ENCODE data around the gene PSAT1. TPM values are rescaled to one million over a fixed set of nuclear protein-coding genes. Genes with fewer than 3 reads are reported as not detected.

PSAT1 gene
- total and polyA plus RNA-seq, 2 donors: 20.8 to 21.7 TPM

DNA sequence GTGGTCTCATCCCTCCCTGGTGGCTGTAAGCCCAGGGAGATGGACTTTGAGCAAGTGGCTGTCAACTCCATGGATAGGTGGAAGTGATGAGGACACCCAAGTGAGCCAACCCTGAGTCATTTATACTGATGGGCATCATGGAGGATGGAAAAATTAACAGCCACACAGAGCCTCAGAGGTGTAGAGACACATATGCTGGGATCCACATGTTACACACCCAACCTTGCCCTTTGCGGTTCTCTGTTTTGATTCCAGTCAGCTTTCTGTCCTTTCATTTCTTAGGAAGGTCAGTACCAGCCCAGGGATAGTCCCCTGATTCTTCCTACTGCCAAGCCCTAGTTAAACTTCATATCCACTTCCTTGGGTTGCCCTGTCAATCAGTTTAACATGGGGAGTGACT is 51.9 kb downstream of the PSAT1 start:
- Histone ChIP-seq H3K4me3 (ENCODE audit: low read length in 2 of 2) (no peak overlapping the region), H3K27me3 (ENCODE audit: control insufficient read depth in 2 of 2, insufficient read depth in 1 of 2, low read length in 1 of 2) (no peaks in the 10 kb centered on the region), H3K4me1 (ENCODE audit: control insufficient read depth in 2 of 2, insufficient read depth in 2 of 2, low read length in 2 of 2) (no peaks in the 10 kb centered on the region), H3K36me3 (ENCODE audit: control insufficient read depth in 2 of 2, insufficient read depth in 2 of 2, low read length in 1 of 2) (no peaks in the 10 kb centered on the region), H3K9me3 (ENCODE audit: control insufficient read depth in 2 of 2, insufficient read depth in 1 of 2, low read length in 1 of 2) (no peaks in the 10 kb centered on the region), H3K27ac (ENCODE audit: low read depth in 1 of 2, low read length in 1 of 2) (no peak overlapping the region)
- no peak for DNase-seq (ENCODE audit: low read depth in 6 of 9, low spot score in 9 of 9)
- 100% methylated on average over 1 of the region's 1 CpG for WGBS

DNA sequence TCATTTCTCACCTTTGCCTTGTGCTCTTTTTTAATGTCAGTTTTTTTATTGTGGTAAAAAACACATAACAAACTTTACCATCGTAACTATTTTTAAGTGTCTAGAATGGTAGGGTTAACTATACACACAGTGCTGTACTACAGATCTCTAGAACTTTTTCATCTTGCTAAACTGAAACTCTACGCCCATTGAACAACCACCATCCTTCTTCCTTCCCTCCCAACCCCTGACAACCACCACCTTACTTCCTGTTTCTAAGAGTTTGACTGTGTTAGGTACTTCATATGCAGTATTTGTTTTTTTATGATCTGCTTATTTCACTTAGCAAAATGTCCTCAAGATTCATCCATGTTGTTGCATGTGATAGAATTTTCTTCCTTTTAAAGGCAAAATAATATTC is 54.9 kb downstream of the PSAT1 start:
- DNase-seq (ENCODE audit: low read depth in 6 of 9, low spot score in 9 of 9): peak in 7 of 9 donors; percentile 6 to 59 (median 36)
- Histone ChIP-seq H3K4me1 (ENCODE audit: control insufficient read depth in 2 of 2, insufficient read depth in 2 of 2, low read length in 2 of 2) (no peaks in the 10 kb centered on the region), H3K4me3 (ENCODE audit: low read length in 2 of 2) (no peak overlapping the region), H3K9me3 (ENCODE audit: control insufficient read depth in 2 of 2, insufficient read depth in 1 of 2, low read length in 1 of 2) (no peaks in the 10 kb centered on the region), H3K27me3 (ENCODE audit: control insufficient read depth in 2 of 2, insufficient read depth in 1 of 2, low read length in 1 of 2) (no peaks in the 10 kb centered on the region), H3K27ac (ENCODE audit: low read depth in 1 of 2, low read length in 1 of 2) (no peak overlapping the region), H3K36me3 (ENCODE audit: control insufficient read depth in 2 of 2, insufficient read depth in 2 of 2, low read length in 1 of 2) (no peaks in the 10 kb centered on the region)
- WGBS: 33% methylated on average over 2 of the region's 2 CpGs

DNA sequence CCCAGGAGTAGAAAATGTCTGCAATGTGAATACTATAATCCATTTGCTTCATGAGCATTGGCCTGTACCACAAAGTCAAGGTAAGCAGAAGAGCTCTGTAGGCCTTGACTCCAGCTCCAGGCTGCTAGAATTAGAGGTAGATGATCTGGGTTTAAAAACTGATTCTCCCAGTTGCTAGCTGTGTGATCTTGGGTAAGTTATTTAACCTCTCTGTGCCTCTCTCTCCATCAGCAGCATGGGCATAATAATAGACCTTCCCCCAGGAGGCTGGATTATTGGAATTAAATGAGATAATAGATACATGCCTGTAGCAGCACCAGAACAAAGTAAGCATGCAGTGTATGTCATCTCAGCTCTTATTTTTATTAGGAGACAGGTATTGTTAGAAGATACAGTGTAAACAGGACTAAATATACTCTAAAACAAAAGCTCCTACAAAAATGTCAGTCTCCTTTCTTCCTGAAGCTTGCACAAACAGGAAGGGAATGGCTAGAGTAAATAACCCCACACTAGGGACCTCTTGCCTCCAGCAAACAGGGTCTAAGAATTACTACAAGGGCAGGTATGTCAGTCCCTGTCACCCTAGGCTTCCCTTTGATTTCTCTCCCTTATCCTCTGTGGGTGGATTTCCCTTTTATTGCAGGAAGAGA is 57.5 kb downstream of the PSAT1 start:
- H3K9me3 ChIP-seq (ENCODE audit: control insufficient read depth in 2 of 2, insufficient read depth in 1 of 2, low read length in 1 of 2): no peaks in the 10 kb centered on the region
- no peaks in the 10 kb centered on the region for H3K36me3 ChIP-seq (ENCODE audit: control insufficient read depth in 2 of 2, insufficient read depth in 2 of 2, low read length in 1 of 2)
- no peaks in the 10 kb centered on the region for H3K4me1 ChIP-seq (ENCODE audit: control insufficient read depth in 2 of 2, insufficient read depth in 2 of 2, low read length in 2 of 2)
- H3K4me3 ChIP-seq (ENCODE audit: low read length in 2 of 2): no peak overlapping the region
- no peak for DNase-seq (ENCODE audit: low read depth in 6 of 9, low spot score in 9 of 9)
- H3K27ac ChIP-seq (ENCODE audit: low read depth in 1 of 2, low read length in 1 of 2): no peak overlapping the region
- no peaks in the 10 kb centered on the region for H3K27me3 ChIP-seq (ENCODE audit: control insufficient read depth in 2 of 2, insufficient read depth in 1 of 2, low read length in 1 of 2)

DNA sequence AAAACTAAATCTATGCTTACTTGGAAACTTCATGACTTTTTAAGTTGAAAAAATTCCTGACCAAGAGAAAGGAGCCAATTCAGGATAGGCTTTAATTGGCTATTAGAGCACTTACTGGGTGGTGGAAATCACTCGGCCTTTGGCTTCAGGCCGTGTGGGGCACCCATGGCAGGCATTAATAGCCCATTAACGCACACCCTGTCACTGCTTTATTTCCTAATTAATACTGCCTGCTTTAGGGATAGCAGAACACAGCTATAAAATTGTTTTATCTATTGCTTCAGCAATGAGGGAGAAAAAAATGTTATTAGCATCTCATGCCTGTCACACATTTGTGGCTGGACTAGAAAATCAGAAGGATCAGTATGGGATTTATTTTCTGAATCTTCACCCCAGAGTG is 58.1 kb downstream of the PSAT1 start:
- H3K9me3 ChIP-seq (ENCODE audit: control insufficient read depth in 2 of 2, insufficient read depth in 1 of 2, low read length in 1 of 2): no peaks in the 10 kb centered on the region
- H3K4me1 ChIP-seq (ENCODE audit: control insufficient read depth in 2 of 2, insufficient read depth in 2 of 2, low read length in 2 of 2): no peaks in the 10 kb centered on the region
- no peak overlapping the region for H3K4me3 ChIP-seq (ENCODE audit: low read length in 2 of 2)
- no peak overlapping the region for H3K27ac ChIP-seq (ENCODE audit: low read depth in 1 of 2, low read length in 1 of 2)
- DNase-seq (ENCODE audit: low read depth in 6 of 9, low spot score in 9 of 9): no peak
- no peaks in the 10 kb centered on the region for H3K27me3 ChIP-seq (ENCODE audit: control insufficient read depth in 2 of 2, insufficient read depth in 1 of 2, low read length in 1 of 2)
- WGBS: 96% methylated on average over 3 of the region's 3 CpGs
- no peaks in the 10 kb centered on the region for H3K36me3 ChIP-seq (ENCODE audit: control insufficient read depth in 2 of 2, insufficient read depth in 2 of 2, low read length in 1 of 2)

DNA sequence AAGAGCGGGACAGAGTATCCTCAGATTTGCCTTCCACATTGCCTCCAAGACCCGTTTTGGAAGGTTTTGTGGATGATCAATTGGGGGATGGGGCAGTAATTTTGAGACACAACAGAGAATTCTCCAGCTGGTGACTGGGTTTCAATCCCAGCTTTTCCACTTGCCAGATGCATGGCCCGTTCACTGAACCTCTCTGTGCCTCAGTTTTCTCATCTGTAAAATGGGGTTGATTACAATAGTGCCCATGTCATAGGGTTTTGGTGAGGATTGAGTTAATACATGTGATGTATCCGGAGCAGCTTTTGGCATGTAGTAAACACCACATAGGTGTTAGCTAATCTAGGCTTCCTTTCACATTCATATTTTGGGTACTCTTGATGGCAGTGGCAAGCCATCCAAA is 59.7 kb downstream of the PSAT1 start:
- DNase-seq (ENCODE audit: low read depth in 6 of 9, low spot score in 9 of 9): no peak
- no peaks in the 10 kb centered on the region for H3K36me3 ChIP-seq (ENCODE audit: control insufficient read depth in 2 of 2, insufficient read depth in 2 of 2, low read length in 1 of 2)
- no peak overlapping the region for H3K4me3 ChIP-seq (ENCODE audit: low read length in 2 of 2)
- H3K9me3 ChIP-seq (ENCODE audit: control insufficient read depth in 2 of 2, insufficient read depth in 1 of 2, low read length in 1 of 2): no peaks in the 10 kb centered on the region
- no peak overlapping the region for H3K27ac ChIP-seq (ENCODE audit: low read depth in 1 of 2, low read length in 1 of 2)
- H3K27me3 ChIP-seq (ENCODE audit: control insufficient read depth in 2 of 2, insufficient read depth in 1 of 2, low read length in 1 of 2): no peaks in the 10 kb centered on the region
- H3K4me1 ChIP-seq (ENCODE audit: control insufficient read depth in 2 of 2, insufficient read depth in 2 of 2, low read length in 2 of 2): no peaks in the 10 kb centered on the region
- 93% methylated on average over 4 of the region's 4 CpGs for WGBS

DNA sequence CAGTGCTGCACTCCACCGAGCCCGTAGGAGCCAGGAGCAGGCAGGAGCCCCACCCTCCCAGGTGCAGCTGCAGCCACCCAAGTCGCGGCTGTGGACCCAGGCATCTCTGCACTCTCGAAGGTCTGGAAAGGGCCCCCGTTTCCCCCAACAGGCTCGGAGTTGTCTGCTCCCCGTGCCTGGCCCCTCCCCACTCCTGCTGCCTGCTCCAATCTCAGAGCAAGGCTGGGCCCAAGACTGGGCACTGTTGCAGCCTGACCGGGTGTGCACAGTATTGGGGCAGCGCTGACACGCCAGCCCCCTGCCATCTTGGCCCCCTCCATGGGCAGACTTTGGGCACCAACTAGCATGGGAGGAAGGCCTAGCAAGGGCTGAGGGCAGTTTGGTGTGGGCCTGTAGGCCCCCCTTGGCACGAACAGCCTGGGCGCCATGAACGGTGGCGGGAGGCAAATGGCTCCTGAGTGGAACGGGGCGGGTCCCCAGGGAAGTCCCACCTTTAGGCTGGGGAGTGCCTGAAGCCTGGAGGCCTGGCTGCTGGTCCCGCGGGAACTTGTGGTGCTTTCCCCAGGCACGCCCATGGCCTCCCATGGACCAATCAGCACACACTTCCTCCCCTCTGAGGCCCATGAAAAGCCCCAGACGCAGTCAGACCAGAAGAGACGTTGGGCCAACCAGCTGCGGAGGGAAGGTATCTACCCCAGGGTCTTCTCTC is 60.4 kb downstream of the PSAT1 start:
- Histone ChIP-seq H3K9me3 (ENCODE audit: control insufficient read depth in 2 of 2, insufficient read depth in 1 of 2, low read length in 1 of 2) (no peaks in the 10 kb centered on the region), H3K4me1 (ENCODE audit: control insufficient read depth in 2 of 2, insufficient read depth in 2 of 2, low read length in 2 of 2) (no peaks in the 10 kb centered on the region), H3K4me3 (ENCODE audit: low read length in 2 of 2) (no peak overlapping the region), H3K36me3 (ENCODE audit: control insufficient read depth in 2 of 2, insufficient read depth in 2 of 2, low read length in 1 of 2) (no peaks in the 10 kb centered on the region), H3K27ac (ENCODE audit: low read depth in 1 of 2, low read length in 1 of 2) (no peak overlapping the region), H3K27me3 (ENCODE audit: control insufficient read depth in 2 of 2, insufficient read depth in 1 of 2, low read length in 1 of 2) (no peaks in the 10 kb centered on the region)
- DNase-seq (ENCODE audit: low read depth in 6 of 9, low spot score in 9 of 9): no peak
- 99% methylated on average over 23 of the region's 23 CpGs for WGBS

DNA sequence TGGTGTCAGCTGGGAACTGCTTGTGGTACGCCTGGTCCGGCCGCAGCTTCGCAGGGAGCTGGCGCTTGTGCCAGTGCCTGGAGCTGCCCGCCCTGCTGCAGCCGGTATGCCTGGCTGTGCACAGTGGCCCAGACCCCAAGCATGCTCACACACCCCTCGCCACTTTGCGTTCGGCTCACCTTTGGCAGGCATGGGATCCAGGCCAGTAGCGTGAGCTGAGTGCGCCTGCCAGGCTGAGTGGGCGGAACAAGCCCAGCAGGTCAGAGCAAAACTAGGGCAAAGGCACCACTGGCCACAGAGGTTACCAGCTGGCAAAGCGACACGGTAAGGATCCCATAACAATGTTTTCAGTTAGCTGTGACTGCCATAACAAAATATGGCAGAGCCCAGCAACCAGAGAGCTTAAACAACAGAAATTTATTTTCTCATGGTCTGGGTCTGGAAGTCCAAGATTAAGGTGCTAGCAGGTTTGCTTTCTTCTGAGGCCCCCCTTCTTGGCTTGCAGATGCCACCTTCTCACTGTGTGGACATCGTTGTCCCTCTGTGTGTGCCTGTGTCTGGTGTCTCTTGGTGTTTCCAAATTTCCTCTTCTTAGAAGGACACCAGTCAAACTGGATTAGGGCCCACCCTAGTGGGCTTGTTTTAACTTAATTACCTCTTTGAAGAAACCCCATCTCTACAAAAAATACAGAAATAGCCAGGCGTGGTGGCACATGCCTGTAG is 61.6 kb downstream of the PSAT1 start:
- no peaks in the 10 kb centered on the region for H3K4me1 ChIP-seq (ENCODE audit: control insufficient read depth in 2 of 2, insufficient read depth in 2 of 2, low read length in 2 of 2)
- no peak overlapping the region for H3K27ac ChIP-seq (ENCODE audit: low read depth in 1 of 2, low read length in 1 of 2)
- H3K9me3 ChIP-seq (ENCODE audit: control insufficient read depth in 2 of 2, insufficient read depth in 1 of 2, low read length in 1 of 2): no peaks in the 10 kb centered on the region
- no peak for DNase-seq (ENCODE audit: low read depth in 6 of 9, low spot score in 9 of 9)
- H3K36me3 ChIP-seq (ENCODE audit: control insufficient read depth in 2 of 2, insufficient read depth in 2 of 2, low read length in 1 of 2): no peaks in the 10 kb centered on the region
- no peak overlapping the region for H3K4me3 ChIP-seq (ENCODE audit: low read length in 2 of 2)
- 96% methylated on average over 17 of the region's 17 CpGs for WGBS
- no peaks in the 10 kb centered on the region for H3K27me3 ChIP-seq (ENCODE audit: control insufficient read depth in 2 of 2, insufficient read depth in 1 of 2, low read length in 1 of 2)

DNA sequence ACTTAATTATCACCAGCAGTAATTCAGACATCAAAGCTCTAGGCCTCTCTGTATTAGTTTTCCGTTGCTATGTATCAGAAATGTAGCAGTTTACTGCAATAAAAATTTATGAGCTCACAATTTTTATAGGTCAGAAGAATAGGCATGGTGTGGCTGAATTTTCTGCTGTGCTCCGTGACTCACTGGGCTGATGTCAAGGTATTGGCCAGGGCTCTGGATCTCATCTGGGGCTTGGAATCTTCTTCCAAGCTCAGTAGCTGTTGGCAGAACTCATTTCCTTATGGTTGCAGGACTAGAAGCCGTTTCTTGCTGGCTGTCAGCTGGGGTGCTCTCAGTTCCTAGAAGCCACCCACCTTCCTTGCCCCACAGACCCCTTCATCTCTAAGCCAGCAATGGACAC is 66.3 kb downstream of the PSAT1 start:
- no peak overlapping the region for H3K27ac ChIP-seq (ENCODE audit: low read depth in 1 of 2, low read length in 1 of 2)
- no peaks in the 10 kb centered on the region for H3K27me3 ChIP-seq (ENCODE audit: control insufficient read depth in 2 of 2, insufficient read depth in 1 of 2, low read length in 1 of 2)
- no peaks in the 10 kb centered on the region for H3K4me1 ChIP-seq (ENCODE audit: control insufficient read depth in 2 of 2, insufficient read depth in 2 of 2, low read length in 2 of 2)
- DNase-seq (ENCODE audit: low read depth in 6 of 9, low spot score in 9 of 9): no peak
- WGBS: 97% methylated on average over 3 of the region's 3 CpGs
- H3K9me3 ChIP-seq (ENCODE audit: control insufficient read depth in 2 of 2, insufficient read depth in 1 of 2, low read length in 1 of 2): no peaks in the 10 kb centered on the region
- H3K36me3 ChIP-seq (ENCODE audit: control insufficient read depth in 2 of 2, insufficient read depth in 2 of 2, low read length in 1 of 2): no peaks in the 10 kb centered on the region
- H3K4me3 ChIP-seq (ENCODE audit: low read length in 2 of 2): no peak overlapping the region
